Adipose tissue (tissue), 3 donors: ENCODE measurements around the gene ABCA1. TPM values are rescaled to one million over a fixed set of nuclear protein-coding genes. Genes with fewer than 3 reads are reported as not detected.
"Not testable (repeated sequence)": the region's sequence is repeated elsewhere in the genome, so short reads cannot be mapped to it uniquely, and the experiment has no call there.

Experiments used
- H3K27ac ChIP-seq: one replicate; pipeline ENCODE4 v1.5.1; 2013; ENCODE audit warnings: low read depth, low read length
- WGBS, 3 donors: extraction: QIAGEN DNeasy Blood & Tissue Kit; methylation state at CpG; one replicate each; pipeline ENCODE4 v1.1.7; 2013; 5-methylcytosine and 5-hydroxymethylcytosine counted together
- polyA plus RNA-seq, 3 donors: library from polyadenylated mRNA; stranded (reverse); fragments of 200-250 nt; gene quantifications; one replicate each; pipeline ENCODE4 v1.2.3, GENCODE V29; 2013
- donor health status: healthy with polysubstance abuse.
- donor health status: Bipolar disorder and iron deficiency.
- donor health status: healthy.

Gene ABCA1
- polyA plus RNA-seq, 3 donors = 2.8 to 38.1 (median 14.4) TPM

DNA sequence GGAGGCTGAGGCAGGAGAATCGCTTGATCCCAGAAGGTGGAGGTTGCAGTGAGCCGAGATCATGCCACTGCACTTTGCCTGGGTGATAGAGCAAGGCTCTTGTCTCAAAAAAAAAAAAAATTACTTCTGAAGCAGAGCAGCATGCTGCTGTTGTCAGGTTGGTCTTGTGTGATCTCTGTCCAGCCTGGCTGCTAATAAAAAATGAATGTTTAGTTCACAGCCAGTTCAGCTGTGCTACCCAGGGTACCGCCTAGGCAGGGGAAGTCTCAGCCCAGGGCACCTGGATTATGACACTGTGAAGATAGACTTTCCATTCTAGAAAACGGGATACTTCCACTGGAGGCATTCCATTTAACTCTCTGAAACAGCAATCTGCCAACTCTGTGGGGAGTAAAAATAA, 23.5 kb upstream of the ABCA1 start:
- WGBS, 3 donors = 73 to 77% (median 76%) methylated on average over 4 of the region's 4 CpGs
- H3K27ac ChIP-seq = no peak overlapping the region

- WGBS, 3 donors = 91 to 96% (median 93%) methylated on average over 4 of the region's 4 CpGs
Observed at GRCh38 chr9:104950838-104951237, 22.9 kb upstream of the ABCA1 start.

GRCh38 chr9:104948277-104948676, 20.3 kb upstream of the ABCA1 start:
- 81 to 88% (median 87%) methylated on average over 3 of the region's 3 CpGs for WGBS, 3 donors
- no peak overlapping the region for H3K27ac ChIP-seq

More at GRCh38 chr9:104950838-104951237, 22.9 kb upstream of the ABCA1 start:
- H3K27ac ChIP-seq = no peak overlapping the region

DNA sequence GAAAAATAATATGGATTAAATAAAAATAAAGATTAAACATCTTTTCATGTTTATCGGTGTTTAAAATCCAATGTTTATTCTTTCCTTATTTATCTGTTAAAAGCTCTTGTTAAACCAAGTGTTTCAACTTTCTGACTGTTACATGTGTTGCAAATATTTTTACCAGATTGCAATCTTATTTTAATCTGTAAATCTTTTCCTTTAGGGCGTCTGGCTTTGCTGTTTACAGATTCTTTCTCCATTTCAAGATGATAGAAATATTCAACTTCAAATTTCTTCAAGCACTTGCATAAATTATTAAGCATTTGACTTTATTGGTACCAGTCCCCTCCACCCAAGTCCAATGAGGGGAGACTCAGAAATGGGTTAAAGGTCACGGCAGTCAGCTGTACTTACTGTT, 16.9 kb upstream of the ABCA1 start:
- H3K27ac ChIP-seq = no peak overlapping the region
- 76 to 84% (median 84%) methylated on average over 3 of the region's 3 CpGs for WGBS, 3 donors

DNA sequence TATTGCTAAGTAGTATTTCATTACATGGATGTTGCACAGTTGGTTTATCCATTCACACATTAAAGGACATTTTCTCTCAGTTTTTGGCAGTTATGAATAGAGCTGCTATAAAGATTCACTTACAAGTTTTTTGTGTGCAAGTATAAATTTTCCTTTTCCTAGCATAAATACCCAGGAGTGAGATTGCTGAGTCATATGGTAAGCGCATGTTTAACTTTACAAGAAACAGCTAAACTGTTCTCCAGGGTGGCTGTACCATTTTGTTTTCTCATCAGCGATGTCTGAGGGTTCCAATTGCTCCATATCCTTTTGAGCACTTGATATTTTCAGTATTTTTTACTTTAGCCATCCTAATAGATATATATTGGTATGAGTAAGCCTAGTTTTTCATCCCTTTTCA, 16.4 kb upstream of the ABCA1 start:
- WGBS, 3 donors = 87 to 96% (median 89%) methylated on average over 2 of the region's 2 CpGs

GRCh38 chr9:104941597-104941996, 13.6 kb upstream of the ABCA1 start:
- 49 to 56% (median 51%) methylated on average over 1 of the region's 1 CpG for WGBS, 3 donors

More for the DNA sequence above, 16.4 kb upstream of the ABCA1 start:
- no peak overlapping the region for H3K27ac ChIP-seq

DNA sequence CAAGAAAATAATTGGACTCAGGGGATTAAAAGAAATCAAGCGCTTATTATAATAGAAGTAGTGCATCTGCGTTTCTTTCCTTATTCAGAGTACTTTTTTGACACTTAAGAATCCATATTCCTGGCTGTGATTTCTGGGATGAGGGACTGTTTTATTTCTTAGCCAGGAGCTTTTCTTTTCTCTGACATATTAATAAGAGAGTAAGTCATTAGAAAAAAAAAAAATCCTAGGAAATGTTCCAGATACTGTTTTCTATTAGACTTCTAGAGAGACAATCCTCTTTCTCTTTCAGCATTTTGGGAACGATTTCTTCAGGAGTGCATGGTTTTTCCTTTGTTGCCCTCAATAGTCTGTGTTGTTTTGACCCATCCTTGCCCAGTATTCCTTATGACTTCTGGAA, 8.3 kb upstream of the ABCA1 start:
- no peak overlapping the region for H3K27ac ChIP-seq
- 53 to 76% (median 61%) methylated on average over 3 of the region's 3 CpGs for WGBS, 3 donors

More at GRCh38 chr9:104941597-104941996, 13.6 kb upstream of the ABCA1 start:
- H3K27ac ChIP-seq = no peak overlapping the region

- not testable (repeated sequence) for H3K27ac ChIP-seq
- WGBS, 3 donors = 63 to 74% (median 63%) methylated on average over 7 of the region's 7 CpGs
Observed at GRCh38 chr9:104935501-104935810, 7.5 kb upstream of the ABCA1 start.

DNA sequence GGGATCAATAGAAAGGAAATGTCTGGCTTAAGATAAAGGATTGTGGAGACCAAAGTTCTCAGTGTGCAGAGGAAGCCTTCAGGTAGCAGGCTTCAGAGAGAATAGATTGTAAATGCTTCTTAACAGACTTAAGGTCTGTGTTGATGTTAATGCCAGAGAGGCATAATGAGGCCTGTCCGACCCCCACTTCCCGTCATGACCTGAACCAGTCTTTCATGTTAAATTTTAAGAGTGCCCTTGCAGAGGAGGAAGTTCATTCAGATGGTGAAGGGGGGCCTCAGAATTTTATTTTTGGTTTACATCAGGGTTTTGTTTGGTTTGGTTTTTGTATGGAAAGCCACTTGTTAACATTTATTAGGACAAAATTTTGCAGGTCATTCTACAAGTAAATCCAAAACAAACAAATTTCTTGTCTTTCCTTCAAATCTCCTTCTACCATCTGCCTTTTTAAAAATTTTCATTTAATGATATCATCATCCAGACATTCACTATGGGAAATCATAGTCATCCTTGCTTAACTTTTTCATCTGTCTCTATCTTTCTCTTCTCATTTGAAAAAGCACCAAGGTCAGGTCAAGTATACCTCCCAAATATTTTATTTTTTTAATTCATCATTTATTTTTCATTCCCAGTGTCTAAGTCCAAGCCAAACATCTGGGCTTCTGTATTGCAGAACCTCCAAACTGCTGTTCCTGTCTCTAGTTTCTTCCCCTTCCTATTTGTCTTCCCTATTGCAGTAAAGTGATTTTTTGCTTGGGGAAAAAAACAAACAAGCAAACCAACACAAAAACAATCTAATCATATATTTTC, 6.9 kb upstream of the ABCA1 start:
- 38 to 61% (median 61%) methylated on average over 2 of the region's 2 CpGs for WGBS, 3 donors
- H3K27ac ChIP-seq = no peak overlapping the region

GRCh38 chr9:104933091-104933490, 5.1 kb upstream of the ABCA1 start:
- 92 to 100% (median 99%) methylated on average over 2 of the region's 2 CpGs for WGBS, 3 donors
- not testable (repeated sequence) for H3K27ac ChIP-seq

GRCh38 chr9:104931256-104931655, 3.3 kb upstream of the ABCA1 start:
- 75 to 94% (median 80%) methylated on average over 4 of the region's 4 CpGs for WGBS, 3 donors

GRCh38 chr9:104927216-104927911, 591 bp downstream of the ABCA1 start:
- 0 to 1% (median 0%) methylated on average over 44 of the region's 44 CpGs for WGBS, 3 donors

More at GRCh38 chr9:104931256-104931655, 3.3 kb upstream of the ABCA1 start:
- no peak overlapping the region for H3K27ac ChIP-seq

DNA sequence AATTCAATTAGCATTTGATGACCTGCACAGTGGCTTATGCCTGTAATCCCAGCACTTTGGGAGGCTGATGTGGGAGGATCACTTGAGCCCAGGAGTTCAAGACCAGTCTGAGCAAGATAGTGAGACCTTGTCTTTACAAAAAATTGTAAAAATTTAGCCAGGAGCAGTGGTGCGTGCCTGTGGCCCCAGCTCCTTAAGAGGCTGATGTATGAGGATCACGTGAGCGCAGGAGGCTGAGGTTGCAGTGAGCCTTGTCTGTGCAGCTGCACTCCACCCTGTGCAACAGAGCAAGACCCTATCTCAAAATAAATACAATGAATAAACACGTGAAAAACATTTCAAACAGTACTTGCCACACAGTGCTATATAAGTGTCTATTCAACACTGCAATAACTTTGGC, 4.2 kb downstream of the ABCA1 start:
- 75 to 79% (median 77%) methylated on average over 4 of the region's 4 CpGs for WGBS, 3 donors
- no peak overlapping the region for H3K27ac ChIP-seq

More at GRCh38 chr9:104927216-104927911, 591 bp downstream of the ABCA1 start:
- H3K27ac ChIP-seq = no peak overlapping the region

GRCh38 chr9:104923289-104923688, 4.7 kb downstream of the ABCA1 start:
- WGBS, 3 donors = 40 to 72% (median 48%) methylated on average over 2 of the region's 2 CpGs
- H3K27ac ChIP-seq = no peak overlapping the region

DNA sequence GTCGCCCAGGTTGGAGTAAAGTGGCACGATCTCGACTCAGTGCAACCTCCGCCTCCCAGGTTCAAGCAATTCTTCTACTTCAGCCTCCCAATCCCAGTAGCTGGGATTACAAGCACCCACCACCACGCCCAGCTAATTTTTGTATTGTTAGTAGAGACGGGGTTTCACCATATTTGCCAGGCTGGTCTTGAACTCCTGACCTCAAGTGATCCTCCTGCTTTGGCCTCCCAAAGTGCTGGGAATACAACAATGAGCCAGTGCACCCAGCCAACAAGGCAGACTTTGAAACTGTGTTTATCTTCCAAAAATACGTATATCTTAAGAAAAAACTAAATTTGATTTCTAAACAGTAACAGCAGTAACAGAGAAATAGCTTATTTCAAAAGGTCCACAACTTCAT, 5.2 kb downstream of the ABCA1 start:
- 85 to 91% (median 88%) methylated on average over 7 of the region's 7 CpGs for WGBS, 3 donors

DNA sequence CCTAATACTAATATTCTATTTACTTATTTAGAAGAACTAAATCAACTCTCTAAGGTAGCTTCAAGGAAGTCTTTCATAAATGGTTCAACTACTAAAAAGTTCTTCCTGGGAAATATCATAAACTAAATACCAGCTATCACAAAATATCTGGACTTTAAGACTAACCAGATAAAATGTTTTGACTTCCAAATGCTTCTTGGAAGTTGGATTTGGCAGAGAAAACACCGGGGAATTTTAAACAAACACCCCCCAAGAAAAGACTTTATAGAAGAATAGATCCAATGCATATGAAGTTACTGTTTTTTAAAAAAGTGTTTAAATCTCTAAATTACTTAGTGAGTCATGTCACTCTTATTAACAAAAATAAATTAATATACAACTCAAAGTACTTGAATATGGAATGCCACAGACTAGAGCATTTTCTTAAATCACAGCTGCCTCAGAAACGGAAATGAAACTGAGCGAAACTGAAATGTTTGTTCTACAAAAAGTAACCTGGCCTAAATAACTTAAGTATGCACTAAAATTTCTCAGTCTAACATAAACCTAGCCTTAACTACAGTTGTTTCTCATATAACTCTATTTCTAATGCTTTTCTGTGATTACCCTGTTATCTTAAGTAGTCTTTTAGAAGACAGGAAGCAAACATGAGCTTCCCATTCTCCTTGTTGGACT, 6.8 kb downstream of the ABCA1 start:
- WGBS, 3 donors = 56 to 69% (median 65%) methylated on average over 3 of the region's 3 CpGs
- no peak overlapping the region for H3K27ac ChIP-seq

More for the DNA sequence above, 5.2 kb downstream of the ABCA1 start:
- not testable (repeated sequence) for H3K27ac ChIP-seq

DNA sequence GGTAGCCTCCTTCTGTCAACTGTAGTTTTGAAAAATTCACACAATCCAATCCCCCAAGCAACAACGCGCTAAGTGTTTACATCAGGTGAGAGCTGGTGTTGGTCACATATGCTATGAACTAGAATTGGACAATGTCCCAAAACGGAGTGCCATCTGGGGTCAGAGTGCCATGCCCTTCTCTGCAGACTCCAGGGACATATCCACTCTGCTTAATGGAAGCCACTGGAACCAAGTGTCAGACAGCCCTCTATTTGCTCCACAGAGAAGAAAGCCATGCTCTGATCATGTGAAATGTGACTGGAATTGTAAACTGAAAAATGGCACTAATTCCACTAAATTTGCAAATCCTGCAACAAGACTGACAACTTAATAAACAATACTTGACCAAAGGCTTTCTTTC, 12.2 kb downstream of the ABCA1 start:
- no peak overlapping the region for H3K27ac ChIP-seq
- WGBS, 3 donors = 77 to 86% (median 85%) methylated on average over 3 of the region's 3 CpGs

DNA sequence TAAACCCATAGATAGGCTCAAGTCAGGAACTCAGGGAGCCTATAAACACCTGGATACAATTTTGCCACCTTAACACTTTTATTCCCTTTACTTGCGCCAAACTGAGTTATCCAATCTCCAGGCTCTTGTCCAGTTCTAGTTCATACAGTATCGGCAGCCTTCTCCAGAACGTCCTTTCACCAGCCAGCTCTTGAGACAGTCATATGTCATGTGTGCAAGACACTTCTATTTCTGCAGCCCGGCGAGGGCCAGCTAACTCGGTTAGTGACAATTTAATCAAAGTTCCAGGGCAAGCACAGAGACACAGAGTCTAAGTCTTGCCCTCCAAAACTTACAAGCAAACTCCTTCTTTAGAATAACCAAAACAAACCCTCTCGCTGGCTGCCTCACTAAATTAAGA, 12.9 kb downstream of the ABCA1 start:
- no peak overlapping the region for H3K27ac ChIP-seq
- 66 to 73% (median 72%) methylated on average over 7 of the region's 7 CpGs for WGBS, 3 donors

GRCh38 chr9:104914466-104914865, 13.5 kb downstream of the ABCA1 start:
- 67 to 91% (median 75%) methylated on average over 3 of the region's 3 CpGs for WGBS, 3 donors
- H3K27ac ChIP-seq = no peak overlapping the region
